Caco-2 (cell line): Measurements from ENCODE around the gene B3GNT5. TPM values are rescaled to one million over a fixed set of nuclear protein-coding genes. Genes with fewer than 3 reads are reported as not detected.

Experiments
- BruUV-seq: library from RNA; stranded (reverse); fragments of 400-500 nt; replicated peaks from 2 replicates; lab custom pipeline; 2021; lab: Mats Ljungman, UMichigan
- CTCF ChIA-PET: fragments of 300-600 bp; sonication (Branson Sonifier 250); formaldehyde crosslinking; loops from one replicate; lab custom pipeline; 2022; ENCODE audit warnings: antibody characterized with exemption; lab: Charles Lee
- POLR2A ChIA-PET: fragments of 300-600 bp; sonication (Branson Sonifier 250); formaldehyde crosslinking; loops from one replicate; lab custom pipeline; 2022; ENCODE audit warnings: antibody characterized with exemption; lab: Charles Lee
- DNase-seq, 2 experiments: peaks; one replicate each; pipeline versions ENCODE4 v3.0.0 to v3.0.0-alpha.2; 2020 to 2022
- H3K27me3 ChIP-seq: replicated peaks from 2 replicates; pipeline ENCODE4 v1.6.0; 2011; ENCODE audit warnings: low read length; ENCODE audit not compliant: control insufficient read depth, insufficient read depth
- H3K36me3 ChIP-seq: 2 replicates; pipeline ENCODE4 v1.5.1; 2011; ENCODE audit warnings: low read length; ENCODE audit not compliant: control insufficient read depth, insufficient read depth
- H3K4me1 ChIP-seq: fragments of 250-450 bp; sonication (Bioruptor Pico); 2 replicates; pipeline ENCODE4 v1.5.1; 2020; ENCODE audit warnings: mild to moderate bottlenecking
- H3K4me3 ChIP-seq: 2 replicates; pipeline ENCODE4 v1.5.1; 2011; ENCODE audit warnings: low read depth, mild to moderate bottlenecking, control low read depth, low read length
- H3K9me3 ChIP-seq: fragments of 250-450 bp; sonication (Bioruptor Pico); 2 replicates; pipeline ENCODE4 v1.5.1; 2020; ENCODE audit warnings: mild to moderate bottlenecking, moderate library complexity
- H3K27ac Mint-ChIP-seq: one replicate; pipeline ENCODE4 v1.8.0; 2022; ENCODE audit warnings: mixed read lengths; ENCODE audit not compliant: unreplicated experiment
- H3K27me3 Mint-ChIP-seq: one replicate; pipeline ENCODE4 v1.8.0; 2022; ENCODE audit warnings: mixed read lengths; ENCODE audit not compliant: insufficient read depth, unreplicated experiment
- H3K36me3 Mint-ChIP-seq: one replicate; pipeline ENCODE4 v1.8.0; 2022; ENCODE audit warnings: mild to moderate bottlenecking, mixed read lengths; ENCODE audit not compliant: insufficient read depth, unreplicated experiment
- H3K4me1 Mint-ChIP-seq: one replicate; pipeline ENCODE4 v1.8.0; 2022; ENCODE audit warnings: low read depth, mixed read lengths; ENCODE audit not compliant: unreplicated experiment
- H3K4me3 Mint-ChIP-seq: one replicate; pipeline ENCODE4 v1.8.0; 2022; ENCODE audit warnings: mild to moderate bottlenecking, moderate library complexity, mixed read lengths; ENCODE audit not compliant: unreplicated experiment
- H3K9me3 Mint-ChIP-seq: one replicate; pipeline ENCODE4 v1.8.0; 2022; ENCODE audit warnings: mixed read lengths; ENCODE audit not compliant: unreplicated experiment
- intact Hi-C: fragments of 100-400 bp; cut with micrococcal nuclease; formaldehyde crosslinking; loops from one replicate; pipeline ENCODE4 v1.10.0; 2022; ENCODE audit not compliant: unreplicated experiment
- total RNA-seq: library from RNA; stranded (reverse); gene quantifications from 2 replicates; pipeline ENCODE4 v1.2.3, GENCODE V29; 2022
- TF ChIP-seq, protein P1 (sequence below), 2 experiments: fragments of 200-600 bp in 1 of 2; IDR thresholded peaks; 1 replicate in 1 of 2; 2 replicates in 1 of 2; pipeline versions ENCODE4 v1.5.1 to v1.8.0; 2011 to 2022; ENCODE audit warnings: antibody characterized with exemption in 1 of 2, control low read depth in 1 of 2, inconsistent platforms in 1 of 2, low read depth in 1 of 2, low read length in 1 of 2, mild to moderate bottlenecking in 1 of 2, moderate library complexity in 1 of 2; ENCODE audit not compliant: insufficient read depth in 1 of 2, severe bottlenecking in 1 of 2, unreplicated experiment in 1 of 2

Gene B3GNT5
- total RNA-seq, 1 experiment from 2014 or later, result 9.4 TPM

GRCh38 chr3:183208800-183209199, 44.3 kb upstream of the B3GNT5 start:
- peaks cover 1% of the 10 kb centered on the region for H3K9me3 ChIP-seq
- H3K4me3 ChIP-seq, result no peak overlapping the region
- POLR2A ChIA-PET, result no interaction called here
- DNase-seq, result no peak
- H3K36me3 Mint-ChIP-seq, result no peaks in the 10 kb centered on the region
- 0 out of 2 replicates have a peak, but pooled peaks cover under 1% of the 10 kb centered on the region for H3K4me1 ChIP-seq
- CTCF ChIA-PET, result no interaction called here
- H3K27me3 ChIP-seq, result no peaks in the 10 kb centered on the region
- no peaks in the 10 kb centered on the region for H3K36me3 ChIP-seq
- no peak overlapping the region for H3K27ac Mint-ChIP-seq
- H3K27me3 Mint-ChIP-seq, result no peaks in the 10 kb centered on the region
- intact Hi-C loops, result no loop called here
- no peak overlapping the region for H3K4me3 Mint-ChIP-seq
- peaks cover 14% of the 10 kb centered on the region for H3K9me3 Mint-ChIP-seq
- no TSS peak for BruUV-seq
- TF ChIP-seq, protein P1, sequence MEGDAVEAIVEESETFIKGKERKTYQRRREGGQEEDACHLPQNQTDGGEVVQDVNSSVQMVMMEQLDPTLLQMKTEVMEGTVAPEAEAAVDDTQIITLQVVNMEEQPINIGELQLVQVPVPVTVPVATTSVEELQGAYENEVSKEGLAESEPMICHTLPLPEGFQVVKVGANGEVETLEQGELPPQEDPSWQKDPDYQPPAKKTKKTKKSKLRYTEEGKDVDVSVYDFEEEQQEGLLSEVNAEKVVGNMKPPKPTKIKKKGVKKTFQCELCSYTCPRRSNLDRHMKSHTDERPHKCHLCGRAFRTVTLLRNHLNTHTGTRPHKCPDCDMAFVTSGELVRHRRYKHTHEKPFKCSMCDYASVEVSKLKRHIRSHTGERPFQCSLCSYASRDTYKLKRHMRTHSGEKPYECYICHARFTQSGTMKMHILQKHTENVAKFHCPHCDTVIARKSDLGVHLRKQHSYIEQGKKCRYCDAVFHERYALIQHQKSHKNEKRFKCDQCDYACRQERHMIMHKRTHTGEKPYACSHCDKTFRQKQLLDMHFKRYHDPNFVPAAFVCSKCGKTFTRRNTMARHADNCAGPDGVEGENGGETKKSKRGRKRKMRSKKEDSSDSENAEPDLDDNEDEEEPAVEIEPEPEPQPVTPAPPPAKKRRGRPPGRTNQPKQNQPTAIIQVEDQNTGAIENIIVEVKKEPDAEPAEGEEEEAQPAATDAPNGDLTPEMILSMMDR (IDR thresholded peaks at IDR 0.05; ENCODE audit: insufficient read depth in 1 of 2, low read depth in 1 of 2, low read length in 1 of 2, severe bottlenecking in 1 of 2, unreplicated experiment in 1 of 2), result no peak
- H3K4me1 Mint-ChIP-seq, result peaks cover 5% of the 10 kb centered on the region

GRCh38 chr3:183210341-183210740, 42.7 kb upstream of the B3GNT5 start:
- no peaks in the 10 kb centered on the region for H3K27me3 ChIP-seq
- no peak for DNase-seq
- no peak overlapping the region for H3K4me3 ChIP-seq
- Mint-ChIP-seq H3K4me3 (no peak overlapping the region), H3K27me3 (no peaks in the 10 kb centered on the region), H3K4me1 (peaks cover 5% of the 10 kb centered on the region), H3K27ac (no peak overlapping the region), H3K36me3 (no peaks in the 10 kb centered on the region), H3K9me3 (no peaks in the 10 kb centered on the region)
- H3K4me1 ChIP-seq, result 0 out of 2 replicates have a peak, but pooled peaks cover 4% of the 10 kb centered on the region
- TF ChIP-seq, protein P1 (IDR thresholded peaks at IDR 0.05; ENCODE audit: insufficient read depth in 1 of 2, low read depth in 1 of 2, low read length in 1 of 2, severe bottlenecking in 1 of 2, unreplicated experiment in 1 of 2), result no peak
- no TSS peak for BruUV-seq
- H3K9me3 ChIP-seq, result no peaks in the 10 kb centered on the region
- POLR2A ChIA-PET, result no interaction called here
- CTCF ChIA-PET, result no interaction called here
- H3K36me3 ChIP-seq, result no peaks in the 10 kb centered on the region
- intact Hi-C loops, result no loop called here

DNA sequence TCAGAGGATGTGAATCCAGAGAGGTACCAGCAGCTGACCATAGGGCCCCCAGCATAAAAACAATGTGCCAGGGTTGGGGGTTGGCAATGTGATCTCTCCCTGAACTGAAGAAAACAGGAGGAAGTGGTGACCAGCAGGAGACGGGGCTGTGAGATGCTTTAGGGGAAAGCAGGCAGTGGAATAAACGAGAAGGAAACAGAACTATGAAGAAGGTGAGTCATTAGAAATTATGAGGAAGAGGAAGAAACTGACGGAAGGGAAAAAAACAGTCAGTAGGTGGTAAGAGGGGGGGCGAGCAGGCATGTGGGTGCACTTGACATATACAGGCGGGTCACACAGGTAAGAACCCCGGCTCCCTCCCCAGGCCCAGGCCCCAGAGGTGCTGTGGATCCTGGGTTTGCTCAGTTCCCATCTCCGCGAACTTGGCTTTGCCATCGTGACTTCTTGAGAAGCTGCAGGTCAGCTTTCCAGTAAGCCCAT, 42.2 kb upstream of the B3GNT5 start:
- DNase-seq, result no peak
- Mint-ChIP-seq H3K27me3 (no peaks in the 10 kb centered on the region), H3K4me1 (peaks cover 5% of the 10 kb centered on the region), H3K36me3 (no peaks in the 10 kb centered on the region), H3K4me3 (no peak overlapping the region), H3K9me3 (no peaks in the 10 kb centered on the region), H3K27ac (no peak overlapping the region)
- ChIA-PET CTCF (interaction anchor here (1.0 kb wide), 1 partner anchor 10 kb away, joined by 3 read pairs; no protein-coding TSS in a partner anchor), POLR2A (no interaction called here)
- Histone ChIP-seq H3K4me3 (no peak overlapping the region), H3K36me3 (no peaks in the 10 kb centered on the region), H3K9me3 (no peaks in the 10 kb centered on the region), H3K27me3 (no peaks in the 10 kb centered on the region), H3K4me1 (0 out of 2 replicates have a peak, but pooled peaks cover 4% of the 10 kb centered on the region)
- BruUV-seq, result no TSS peak
- TF ChIP-seq, protein P1 (IDR thresholded peaks at IDR 0.05; ENCODE audit: insufficient read depth in 1 of 2, low read depth in 1 of 2, low read length in 1 of 2, severe bottlenecking in 1 of 2, unreplicated experiment in 1 of 2), result no peak
- intact Hi-C loops, result no loop called here
